Muscle of leg (tissue), 11 donors: ENCODE measurements around the gene DPYD. TPM values are rescaled to one million over a fixed set of nuclear protein-coding genes. Genes with fewer than 3 reads are reported as not detected.

ENCODE experiments used
- DNase-seq: peaks from one replicate; pipeline ENCODE4 v3.0.0; 2013
- H3K27ac ChIP-seq: one replicate; pipeline ENCODE4 v1.5.1; 2013; ENCODE audit warnings: mild to moderate bottlenecking, low read length, control low read depth
- H3K27me3 ChIP-seq: one replicate; pipeline ENCODE4 v1.6.1; 2013; ENCODE audit warnings: low read length; ENCODE audit not compliant: control insufficient read depth, insufficient read depth
- H3K36me3 ChIP-seq: one replicate; pipeline ENCODE4 v1.6.1; 2013; ENCODE audit warnings: low read length; ENCODE audit not compliant: control insufficient read depth, insufficient read depth
- H3K4me1 ChIP-seq: one replicate; pipeline ENCODE4 v1.6.1; 2013; ENCODE audit warnings: low read length; ENCODE audit not compliant: control insufficient read depth, insufficient read depth
- H3K4me3 ChIP-seq: one replicate; pipeline ENCODE4 v1.5.1; 2013; ENCODE audit warnings: low read length, control low read depth
- H3K9me3 ChIP-seq: replicated peaks from 2 replicates; pipeline ENCODE4 v1.6.1; 2013; ENCODE audit warnings: low read depth, low read length; ENCODE audit not compliant: control insufficient read depth
- WGBS: methylation state at CpG from one replicate; pipeline ENCODE4 v1.1.5; 2013; ENCODE audit warnings: missing lambda C conversion rate; ENCODE audit not compliant: insufficient coverage; 5-methylcytosine and 5-hydroxymethylcytosine counted together
- polyA plus RNA-seq, 8 donors: library from polyadenylated mRNA; unstranded; fragments of 120-200 nt; gene quantifications; one replicate each; pipeline versions ENCODE4 v1.2.1 to v1.2.3, GENCODE V29; 2013; ENCODE audit warnings: inconsistent platforms in 1 of 8, low replicate concordance in 1 of 8; ENCODE audit not compliant: insufficient read length in 8 of 8, insufficient read depth in 1 of 8
- total RNA-seq: library from RNA; stranded (reverse); fragments of 120-200 nt; gene quantifications from one replicate; pipeline ENCODE4 v1.2.4, GENCODE V29; 2013

The DPYD gene
- total and polyA plus RNA-seq, 9 donors: 7.3 to 14.7 (median 9.8) TPM

DNA sequence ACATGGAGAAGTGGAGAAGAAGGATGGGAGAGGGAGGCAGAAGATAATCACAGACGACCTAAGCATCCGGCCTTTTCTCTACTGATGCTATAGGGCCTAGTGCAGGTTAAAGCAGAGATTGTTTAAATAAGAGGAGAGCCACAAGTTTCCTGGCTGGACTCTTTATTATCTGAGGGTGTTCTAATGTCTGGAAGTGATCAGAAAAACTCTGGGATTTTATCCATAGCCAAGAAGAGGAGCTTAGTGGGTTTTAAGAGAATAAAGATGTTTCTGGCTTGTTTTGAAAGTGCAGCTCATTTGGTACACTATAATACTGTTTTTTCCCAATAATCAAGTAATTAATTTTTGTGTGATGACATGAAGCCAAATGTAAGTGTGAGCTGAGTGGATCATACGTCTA is 780.2 kb downstream of the DPYD start:
- no peak overlapping the region for H3K27ac ChIP-seq
- peaks cover 4% of the 10 kb centered on the region for H3K4me1 ChIP-seq
- H3K27me3 ChIP-seq: no peaks in the 10 kb centered on the region
- no peaks in the 10 kb centered on the region for H3K36me3 ChIP-seq
- 50% methylated on average over 2 of the region's 3 CpGs for WGBS
- DNase-seq: peak; percentile 58
- no peaks in the 10 kb centered on the region for H3K9me3 ChIP-seq
- no peak overlapping the region for H3K4me3 ChIP-seq

DNA sequence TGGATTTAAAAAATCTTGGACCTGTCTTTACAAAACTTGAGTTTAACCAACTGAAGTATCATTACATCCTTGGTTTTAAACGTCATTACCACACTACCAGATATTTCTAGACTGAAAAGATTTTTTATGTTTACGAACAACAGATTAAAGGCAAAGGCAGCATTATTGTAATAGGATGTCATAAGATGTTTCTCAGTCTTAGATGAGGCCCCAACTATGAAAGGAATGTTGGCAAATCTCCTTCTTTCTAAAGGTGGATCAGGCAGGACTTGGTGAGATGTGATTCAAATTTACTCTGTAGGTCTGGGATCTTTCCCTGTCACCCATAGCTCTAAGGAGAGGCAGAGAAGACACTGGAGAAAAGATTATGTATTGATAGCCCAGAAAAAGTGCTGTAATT is 781.3 kb downstream of the DPYD start:
- H3K36me3 ChIP-seq: no peaks in the 10 kb centered on the region
- H3K4me1 ChIP-seq: peaks cover 4% of the 10 kb centered on the region
- WGBS: no CpG with 5 or more reads among the region's 2 CpGs
- DNase-seq: no peak
- no peaks in the 10 kb centered on the region for H3K27me3 ChIP-seq
- no peaks in the 10 kb centered on the region for H3K9me3 ChIP-seq
- H3K27ac ChIP-seq: no peak overlapping the region
- H3K4me3 ChIP-seq: no peak overlapping the region

DNA sequence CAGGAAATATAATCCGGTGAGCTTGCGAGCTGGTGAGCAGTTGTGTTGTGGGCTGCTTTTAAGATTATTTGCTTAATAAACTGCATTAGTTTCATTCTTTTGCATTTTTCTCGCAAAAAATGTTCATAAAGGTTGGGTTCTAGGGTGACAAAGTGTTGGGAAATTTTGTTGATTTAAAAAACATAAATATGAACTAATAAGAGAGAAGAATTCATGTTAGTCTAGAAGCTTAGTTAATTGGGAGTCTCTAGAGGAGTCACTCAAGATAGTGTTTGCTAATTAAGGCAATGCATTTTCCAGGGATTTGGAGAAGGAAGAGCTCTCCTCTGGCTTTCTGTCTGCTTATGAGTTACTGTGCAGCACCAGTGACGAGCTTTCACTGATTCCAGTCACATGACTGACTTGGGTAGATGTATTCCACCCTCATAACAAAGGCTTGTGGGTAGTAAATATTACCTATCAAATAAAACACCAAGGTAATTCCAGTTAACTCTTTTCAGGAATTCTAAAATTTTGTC is 782.3 kb downstream of the DPYD start:
- Histone ChIP-seq H3K9me3 (no peaks in the 10 kb centered on the region), H3K27me3 (no peaks in the 10 kb centered on the region), H3K4me3 (no peak overlapping the region), H3K27ac (no peak overlapping the region), H3K36me3 (no peaks in the 10 kb centered on the region), H3K4me1 (peaks cover 4% of the 10 kb centered on the region)
- WGBS: 0% methylated on average over 1 of the region's 4 CpGs
- no peak for DNase-seq

DNA sequence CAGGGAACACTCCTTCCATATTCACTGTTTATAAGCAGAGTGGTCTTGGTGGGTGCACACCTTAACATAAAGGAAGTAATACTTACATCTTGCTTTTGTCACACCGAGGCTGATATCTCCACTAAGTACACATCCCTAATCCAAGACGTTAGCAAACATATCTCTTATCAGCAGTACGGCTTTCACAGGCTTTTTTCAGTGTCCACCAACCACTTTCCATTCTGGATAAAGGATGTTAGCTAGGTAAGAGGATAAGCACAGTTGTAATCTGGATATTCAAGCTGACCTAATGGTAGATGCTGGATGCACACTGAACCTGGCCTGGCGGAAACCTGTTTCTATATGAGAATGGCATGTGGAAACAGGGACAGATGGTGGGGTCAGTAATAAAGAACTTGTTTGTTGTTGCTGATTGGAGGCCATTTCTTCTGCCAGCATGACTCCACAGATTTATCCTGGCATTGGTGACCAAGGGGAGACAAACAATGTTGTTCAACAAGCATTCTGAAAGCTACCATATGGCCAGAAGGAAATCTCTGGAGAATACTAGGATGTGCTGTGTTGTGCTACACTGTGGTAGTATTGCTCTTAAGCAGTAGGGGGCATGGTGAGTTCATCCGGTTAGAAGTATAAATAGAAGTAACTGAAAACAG is 782.8 kb downstream of the DPYD start:
- no peaks in the 10 kb centered on the region for H3K27me3 ChIP-seq
- peak; percentile 82 for DNase-seq
- H3K4me1 ChIP-seq: peaks cover 4% of the 10 kb centered on the region
- 54% methylated on average over 2 of the region's 5 CpGs for WGBS
- H3K9me3 ChIP-seq: no peaks in the 10 kb centered on the region
- H3K36me3 ChIP-seq: no peaks in the 10 kb centered on the region
- H3K4me3 ChIP-seq: no peak overlapping the region
- H3K27ac ChIP-seq: no peak overlapping the region

DNA sequence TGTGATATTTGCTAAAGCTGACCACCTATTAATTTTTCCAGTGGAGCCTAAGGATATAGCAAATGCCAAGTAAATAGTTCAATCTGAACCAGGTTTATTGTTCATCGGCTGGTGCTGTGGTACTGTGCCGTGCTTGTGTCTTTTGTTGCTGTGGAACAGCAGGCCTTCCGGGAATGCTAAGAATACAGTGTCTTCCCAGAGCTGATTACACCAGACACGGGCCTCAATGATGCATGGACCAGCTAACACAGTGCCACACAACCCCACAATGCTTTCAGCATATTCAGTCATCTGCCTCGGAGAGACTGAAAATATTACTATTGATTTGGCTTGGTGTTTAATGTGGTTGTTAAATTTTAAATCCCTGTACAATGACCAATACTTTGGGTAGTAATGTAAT is 783.8 kb downstream of the DPYD start:
- DNase-seq: no peak
- H3K27ac ChIP-seq: no peak overlapping the region
- H3K4me3 ChIP-seq: no peak overlapping the region
- H3K4me1 ChIP-seq: peaks cover 4% of the 10 kb centered on the region
- no peaks in the 10 kb centered on the region for H3K9me3 ChIP-seq
- no peaks in the 10 kb centered on the region for H3K27me3 ChIP-seq
- no peaks in the 10 kb centered on the region for H3K36me3 ChIP-seq
- WGBS: 86% methylated on average over 2 of the region's 5 CpGs

DNA sequence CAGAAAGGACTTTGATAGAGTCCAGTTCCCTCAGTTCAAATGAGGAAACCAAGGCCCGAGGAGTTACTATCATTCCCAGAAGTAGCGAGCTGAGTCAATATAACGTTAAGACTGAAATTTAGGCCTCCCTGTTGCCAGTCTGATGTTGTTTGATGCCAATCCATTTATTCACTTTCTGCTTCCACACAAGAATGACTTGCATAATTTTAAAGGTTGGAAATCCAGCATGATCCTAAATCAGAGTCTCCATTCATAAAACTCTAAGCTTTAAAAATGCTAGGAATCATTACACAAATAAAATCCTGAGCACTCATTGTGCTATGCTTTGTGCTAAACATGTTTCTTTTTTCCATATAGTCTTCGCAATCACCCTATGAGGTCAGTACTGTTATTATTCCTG is 784.9 kb downstream of the DPYD start:
- no CpG with 5 or more reads among the region's 4 CpGs for WGBS
- DNase-seq: no peak
- Histone ChIP-seq H3K4me1 (peaks cover 4% of the 10 kb centered on the region), H3K9me3 (no peaks in the 10 kb centered on the region), H3K36me3 (no peaks in the 10 kb centered on the region), H3K27me3 (no peaks in the 10 kb centered on the region), H3K27ac (no peak overlapping the region), H3K4me3 (no peak overlapping the region)

DNA sequence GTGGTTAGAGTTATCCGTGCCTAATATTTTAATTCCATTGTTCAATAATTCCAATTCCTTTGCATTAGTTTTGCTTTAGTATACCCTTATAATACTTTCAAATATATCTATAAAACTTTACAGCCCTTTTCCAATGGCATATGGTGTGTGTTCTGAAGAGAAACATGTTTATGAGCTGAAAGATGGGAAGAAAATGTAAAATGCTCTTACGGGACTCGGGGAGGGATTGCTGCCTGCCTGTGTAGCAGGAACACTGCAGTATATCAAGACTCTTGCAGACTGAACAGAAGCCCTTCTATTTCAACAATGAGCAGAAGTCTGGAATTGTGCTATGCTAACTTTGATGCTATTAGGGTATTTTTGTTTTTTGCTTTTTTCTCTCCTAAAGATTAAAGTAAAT is 792.4 kb downstream of the DPYD start:
- WGBS: 58% methylated on average over 2 of the region's 3 CpGs
- Histone ChIP-seq H3K36me3 (no peaks in the 10 kb centered on the region), H3K27ac (no peak overlapping the region), H3K4me3 (no peak overlapping the region), H3K27me3 (no peaks in the 10 kb centered on the region), H3K9me3 (no peaks in the 10 kb centered on the region), H3K4me1 (no peaks in the 10 kb centered on the region)
- no peak for DNase-seq

DNA sequence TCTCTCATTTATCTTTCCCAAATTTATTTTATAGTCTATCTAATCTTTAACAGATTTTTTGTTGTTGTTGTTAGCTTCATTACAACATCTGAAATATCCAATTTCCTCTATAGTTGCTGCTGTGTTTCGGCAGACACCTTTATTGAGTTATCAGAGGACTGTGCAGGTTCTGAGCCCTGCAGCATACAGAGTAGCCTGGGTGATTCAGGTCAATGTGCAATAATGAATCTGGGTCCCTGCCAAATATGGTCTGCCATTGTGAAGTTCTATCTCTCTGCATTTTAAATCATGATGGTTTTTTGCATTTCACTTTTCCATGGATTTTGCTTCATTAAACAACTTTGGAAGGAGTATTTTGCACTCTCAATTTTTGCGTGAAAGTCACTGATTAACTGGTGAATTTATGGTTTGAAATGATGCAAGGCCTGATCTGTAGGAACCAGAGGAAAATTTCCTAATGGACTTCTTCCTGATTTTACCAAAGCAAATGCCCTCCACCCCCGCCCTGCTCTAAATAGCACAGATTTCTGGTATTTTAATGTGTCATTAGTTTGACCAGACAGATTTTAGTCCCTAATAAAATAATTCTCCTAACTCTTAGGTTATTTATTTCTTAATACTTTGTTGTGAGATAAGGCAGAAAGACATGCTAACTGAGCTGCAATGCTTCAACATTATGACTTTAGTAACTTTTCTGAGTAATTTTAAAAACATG is 797.0 kb downstream of the DPYD start:
- no peak for DNase-seq
- no peaks in the 10 kb centered on the region for H3K9me3 ChIP-seq

DNA sequence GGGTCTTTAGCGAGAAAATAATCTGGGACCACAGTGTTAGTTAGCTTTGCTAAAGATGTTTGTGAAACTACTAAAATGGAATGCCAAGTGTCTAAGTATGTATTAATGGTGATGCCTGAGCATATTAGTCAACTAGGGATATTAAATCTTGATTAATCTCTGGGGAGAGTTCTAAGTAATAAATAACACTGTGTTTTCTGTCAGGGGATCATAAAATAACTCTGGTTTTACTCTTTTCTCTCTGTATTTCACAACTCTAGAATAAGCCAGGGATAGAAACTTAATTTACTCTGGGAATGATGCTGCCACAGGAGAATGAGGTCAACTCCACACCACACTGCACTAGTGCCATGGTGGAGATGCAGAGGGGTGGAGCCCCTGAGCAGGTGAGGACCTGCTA is 800.0 kb downstream of the DPYD start:
- Histone ChIP-seq H3K36me3 (no peaks in the 10 kb centered on the region), H3K9me3 (no peaks in the 10 kb centered on the region), H3K27me3 (no peaks in the 10 kb centered on the region), H3K4me1 (no peaks in the 10 kb centered on the region), H3K4me3 (no peak overlapping the region), H3K27ac (no peak overlapping the region)
- no peak for DNase-seq
- 86% methylated on average over 1 of the region's 1 CpG for WGBS

More for the DNA sequence above, 797.0 kb downstream of the DPYD start:
- Histone ChIP-seq H3K4me1 (no peaks in the 10 kb centered on the region), H3K36me3 (no peaks in the 10 kb centered on the region), H3K4me3 (no peak overlapping the region), H3K27me3 (no peaks in the 10 kb centered on the region), H3K27ac (no peak overlapping the region)
- 67% methylated on average over 1 of the region's 3 CpGs for WGBS

DNA sequence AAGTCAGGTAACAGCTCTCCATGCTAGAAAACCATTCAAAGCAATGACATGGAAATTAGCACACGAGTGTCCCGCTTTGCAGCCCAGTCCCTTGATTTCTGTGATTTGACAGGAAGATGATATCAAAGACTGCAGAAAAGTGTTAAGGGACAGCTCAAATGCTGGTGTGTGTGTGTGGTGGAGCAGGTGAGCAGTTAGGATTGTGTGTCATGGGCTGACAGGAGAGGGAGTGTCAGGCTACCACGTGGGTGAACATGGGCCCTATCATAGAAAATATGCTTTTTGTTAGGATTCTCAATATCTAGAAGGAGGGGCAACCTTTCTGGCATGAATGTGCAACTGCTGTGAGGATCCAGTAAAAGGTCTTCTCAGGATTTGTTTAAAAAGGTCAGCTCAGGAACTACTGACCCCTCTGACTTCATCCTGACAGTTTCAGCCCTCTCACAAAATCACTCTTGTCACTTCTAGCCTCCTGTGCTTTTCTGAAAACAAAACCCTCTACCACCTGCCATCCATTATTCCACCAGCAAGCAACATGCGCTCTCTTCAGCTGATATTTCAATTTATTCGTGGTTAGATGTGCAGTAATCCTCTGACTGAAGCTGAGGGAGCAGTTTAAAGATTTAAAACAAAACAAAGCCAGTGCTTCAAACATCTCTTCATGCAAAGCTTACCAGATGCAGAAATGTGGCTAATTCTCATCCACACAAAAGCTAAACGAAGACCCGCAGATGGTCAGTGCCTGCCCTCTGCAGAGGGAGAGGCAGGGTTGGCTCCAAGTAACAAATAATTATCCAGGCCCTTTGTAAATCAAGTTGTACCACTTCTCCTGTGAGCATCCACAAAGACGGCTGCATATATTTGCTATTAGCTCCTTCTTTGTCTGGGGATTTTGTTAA is 801.3 kb downstream of the DPYD start:
- no peaks in the 10 kb centered on the region for H3K36me3 ChIP-seq
- H3K27me3 ChIP-seq: no peaks in the 10 kb centered on the region
- H3K4me1 ChIP-seq: no peaks in the 10 kb centered on the region
- no peak overlapping the region for H3K27ac ChIP-seq
- 77% methylated on average over 3 of the region's 8 CpGs for WGBS
- H3K9me3 ChIP-seq: no peaks in the 10 kb centered on the region
- no peak overlapping the region for H3K4me3 ChIP-seq
- no peak for DNase-seq
